Activated CD4-positive, alpha-beta T cell treated with anti-CD3 and anti-CD28 coated beads for 4 hours (primary cell): ENCODE results near the gene GYS1.

Source experiments
- DNase-seq, 2 donors: peaks; one replicate each; pipeline ENCODE4 v3.0.0-alpha.2; 2020

The GYS1 gene

GRCh38 chr19:48962849-48963165 is 30.3 kb downstream of the GYS1 start:
- DNase-seq, result no peak

GRCh38 chr19:48962029-48962848 is 30.9 kb downstream of the GYS1 start:
- DNase-seq, result peak in 1 of 2 donors; percentile 47

- DNase-seq, result no peak
Measured at GRCh38 chr19:48961673-48962028, 31.5 kb downstream of the GYS1 start.

- no peak for DNase-seq
Measured at GRCh38 chr19:48961051-48961649, 32.0 kb downstream of the GYS1 start.

GRCh38 chr19:48959341-48960239 is 33.5 kb downstream of the GYS1 start:
- no peak for DNase-seq

GRCh38 chr19:48958006-48958405 is 35.1 kb downstream of the GYS1 start:
- no peak for DNase-seq

- DNase-seq, result no peak
Measured at GRCh38 chr19:48955308-48955958, 37.7 kb downstream of the GYS1 start.

- peak; percentile 83 to 86 for DNase-seq
Measured at GRCh38 chr19:48954595-48955307, 38.4 kb downstream of the GYS1 start, which contains the start of gene BAX. Gene BAX (plus strand): TSS chr19:48954875. CDS start chr19:48954929, 54 bp downstream.

GRCh38 chr19:48953990-48954594 is 39.0 kb downstream of the GYS1 start:
- no peak for DNase-seq

- DNase-seq, result no peak
Measured at GRCh38 chr19:48953141-48953540, 40.0 kb downstream of the GYS1 start.

- DNase-seq, result no peak
Measured at GRCh38 chr19:48950830-48951519, 42.1 kb downstream of the GYS1 start.

- no peak for DNase-seq
Measured at GRCh38 chr19:48950159-48950558, 43.0 kb downstream of the GYS1 start.

- no peak for DNase-seq
Measured at GRCh38 chr19:48947258-48947542, 45.9 kb downstream of the GYS1 start.

- DNase-seq, result no peak
Measured at GRCh38 chr19:48946463-48947257, 46.4 kb downstream of the GYS1 start.

GRCh38 chr19:48945817-48946216 is 47.3 kb downstream of the GYS1 start:
- no peak for DNase-seq

GRCh38 chr19:48945415-48945814 is 47.7 kb downstream of the GYS1 start:
- no peak for DNase-seq

GRCh38 chr19:48943081-48943480 is 50.0 kb downstream of the GYS1 start:
- DNase-seq, result no peak

GRCh38 chr19:48940902-48941301 is 52.2 kb downstream of the GYS1 start:
- DNase-seq, result no peak

GRCh38 chr19:48938256-48938655 is 54.9 kb downstream of the GYS1 start:
- DNase-seq, result no peak

- DNase-seq, result no peak
Measured at GRCh38 chr19:48935864-48936263, 57.2 kb downstream of the GYS1 start.

GRCh38 chr19:48934837-48935236 is 58.3 kb downstream of the GYS1 start:
- no peak for DNase-seq
